ENCODE data around the gene SORL1-AS1.
"Not testable (repeated sequence)": the region's sequence is repeated elsewhere in the genome, so short reads cannot be mapped to it uniquely, and the experiment has no call there.

Gene SORL1-AS1

DNA sequence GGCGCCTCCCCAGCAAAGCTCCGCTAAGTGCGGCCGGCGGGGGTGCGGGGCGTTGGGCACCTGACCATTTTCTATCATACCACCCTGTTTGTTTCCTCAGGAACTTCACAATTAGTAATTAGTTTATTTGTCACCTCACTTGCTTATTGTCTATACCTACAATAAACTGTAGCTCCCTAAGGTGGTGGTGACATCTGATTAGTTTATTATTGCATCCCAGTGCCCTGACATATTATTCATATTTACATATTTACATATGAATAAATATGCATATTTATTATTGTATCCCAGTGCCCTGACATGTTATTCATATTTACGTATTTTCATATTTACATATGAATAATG is 25.4 kb downstream of the SORL1-AS1 start:
- DNase-seq (ENCODE audit: low spot score): no peak

DNA sequence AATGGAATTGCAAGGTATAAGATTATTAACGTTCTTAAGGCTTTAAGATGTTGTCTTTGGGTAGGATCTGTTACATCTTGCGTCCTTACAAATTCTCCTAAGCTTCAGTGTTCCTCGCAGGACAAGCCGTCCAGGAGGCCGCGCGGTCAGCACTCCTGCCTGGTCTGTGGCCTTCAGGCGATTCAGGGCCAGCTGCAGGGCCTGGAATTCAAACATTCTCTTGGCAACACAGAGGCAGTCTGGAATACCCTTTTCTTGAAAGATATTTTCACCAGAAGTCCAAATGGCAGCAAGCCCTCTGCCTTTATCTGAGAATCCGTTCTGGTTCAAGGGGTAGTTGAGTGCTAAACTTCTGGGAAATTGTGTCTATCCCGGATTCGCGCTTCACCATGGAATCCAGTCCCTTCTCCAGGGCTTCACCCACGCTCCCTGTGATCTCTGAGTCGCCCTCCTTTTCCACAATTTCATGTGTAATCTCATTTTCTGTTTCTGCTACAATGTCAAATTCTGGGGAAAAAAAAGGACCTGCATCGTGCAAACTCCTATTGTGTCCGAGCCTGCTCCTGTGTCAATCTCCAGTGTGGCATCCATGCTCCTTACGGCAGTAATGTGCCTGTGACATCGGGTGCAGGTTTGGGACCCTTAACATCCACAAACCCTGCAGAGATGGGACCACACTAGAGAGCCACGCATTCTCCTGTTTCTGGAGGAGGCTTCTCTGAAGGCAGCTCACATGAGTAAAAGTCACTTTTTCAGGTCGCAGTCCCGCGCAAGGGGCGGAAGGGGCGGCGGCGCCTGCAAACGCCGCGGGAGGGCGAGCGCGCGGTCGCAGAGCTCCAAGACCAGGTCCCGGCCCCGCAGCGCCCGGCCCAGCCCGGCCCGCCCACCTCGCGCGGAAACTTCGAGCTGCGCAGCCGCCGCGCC is 26.0 kb downstream of the SORL1-AS1 start:
- DNase-seq (ENCODE audit: low spot score): peak; percentile 39

DNA sequence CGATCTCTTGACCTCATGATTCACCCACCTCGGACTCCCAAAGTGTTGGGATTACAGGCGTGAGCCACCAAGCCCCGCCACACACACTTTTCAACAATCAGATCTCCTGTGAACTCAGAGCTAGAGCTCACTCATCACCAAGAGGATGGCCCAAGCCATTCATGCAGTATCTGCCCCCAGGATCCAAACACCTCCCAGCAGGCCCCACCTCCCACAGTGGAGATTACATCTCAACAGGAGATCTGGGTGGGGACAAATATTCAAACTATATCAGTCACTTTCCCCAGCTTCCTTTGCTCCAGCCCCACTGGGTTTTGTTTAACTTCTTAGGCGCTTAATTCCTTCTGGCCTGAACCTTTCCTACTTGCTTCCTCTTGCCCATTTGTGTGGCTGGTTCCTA is 26.9 kb downstream of the SORL1-AS1 start:
- DNase-seq (ENCODE audit: low spot score): no peak

DNA sequence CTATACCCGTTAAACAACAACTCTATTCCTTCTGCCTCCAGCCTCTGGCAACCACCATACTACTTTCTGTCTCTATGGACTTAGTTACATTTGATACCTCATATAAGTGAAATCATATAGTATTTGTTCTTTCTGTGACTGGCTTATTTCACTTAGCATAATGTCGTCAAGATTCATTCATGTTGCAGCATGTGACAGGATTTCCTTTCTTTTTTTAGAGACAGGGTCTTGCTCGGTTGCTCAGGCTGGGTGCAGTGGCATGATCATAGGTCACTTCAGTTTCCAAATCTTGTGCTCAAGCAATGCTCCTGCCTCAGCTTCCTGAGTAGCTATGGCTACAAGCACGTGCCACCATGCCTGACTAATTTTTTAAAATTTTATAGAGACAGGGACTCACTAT is 30.1 kb downstream of the SORL1-AS1 start:
- DNase-seq (ENCODE audit: low spot score): no peak

DNA sequence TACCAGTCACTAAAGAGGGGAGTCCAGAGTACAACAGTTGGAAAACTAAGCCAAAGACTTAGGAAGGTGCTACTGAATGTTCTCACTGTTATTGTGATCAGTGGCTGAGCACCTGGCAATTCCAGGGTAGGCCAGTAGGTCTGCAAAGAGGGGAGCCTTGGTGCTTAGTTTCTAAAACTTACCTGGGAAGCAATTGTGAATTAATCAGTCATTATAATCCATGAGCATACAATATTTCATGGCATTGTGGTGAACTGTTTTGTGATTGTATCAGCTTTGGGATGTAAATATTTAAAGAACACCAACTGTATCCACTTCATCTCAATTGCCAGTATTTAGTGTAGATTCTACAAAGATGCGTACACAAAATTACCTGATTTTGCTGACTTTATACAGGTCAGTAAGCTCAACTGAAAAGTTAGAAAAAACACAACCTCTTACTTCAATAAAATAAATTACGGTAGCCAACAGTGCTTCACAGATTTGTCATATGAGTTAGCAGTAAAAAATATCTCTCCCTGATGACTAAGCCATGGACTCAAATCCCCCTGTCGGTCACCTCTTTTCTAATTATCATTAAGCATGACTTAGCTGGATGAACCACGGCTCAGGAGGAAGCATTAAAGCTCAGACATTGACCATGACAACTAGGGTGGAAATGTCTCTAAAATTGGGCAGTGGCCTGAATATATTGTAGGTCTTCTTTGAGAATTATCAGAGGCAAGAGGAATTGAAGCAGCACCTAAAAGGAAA is 31.4 kb downstream of the SORL1-AS1 start:
- no peak for DNase-seq (ENCODE audit: low spot score)

- DNase-seq (ENCODE audit: low spot score): no peak
Measured at GRCh38 chr11:121420398-121420797, 32.4 kb downstream of the SORL1-AS1 start.

- DNase-seq (ENCODE audit: low spot score): no peak
Measured at GRCh38 chr11:121419836-121420235, 32.9 kb downstream of the SORL1-AS1 start.

GRCh38 chr11:121418625-121419114 is 34.1 kb downstream of the SORL1-AS1 start:
- peak; percentile 81 for DNase-seq (ENCODE audit: low spot score)

GRCh38 chr11:121417607-121418006 is 35.2 kb downstream of the SORL1-AS1 start:
- no peak for DNase-seq (ENCODE audit: low spot score)

- peak; percentile 53 for DNase-seq (ENCODE audit: low spot score)
Measured at GRCh38 chr11:121417055-121417551, 35.7 kb downstream of the SORL1-AS1 start.

DNA sequence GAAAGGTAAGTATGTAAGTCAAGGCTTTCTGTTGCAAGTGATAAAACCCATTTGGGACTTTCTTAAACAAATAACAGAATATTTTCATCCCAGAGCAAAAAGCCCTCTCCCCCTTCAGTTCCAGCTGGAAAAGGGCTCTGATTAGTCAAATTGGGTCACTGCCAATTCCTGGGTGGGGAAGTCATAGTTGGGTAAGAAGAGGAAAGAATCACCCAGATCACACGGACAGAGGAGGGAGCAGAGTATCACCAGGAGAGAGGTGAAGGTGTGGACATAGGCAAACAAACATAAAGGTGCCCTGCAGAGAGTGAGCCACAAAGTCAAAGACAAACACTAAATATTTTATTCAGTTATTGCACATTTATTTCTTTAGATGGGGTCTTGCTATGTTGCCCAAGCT is 36.9 kb downstream of the SORL1-AS1 start:
- DNase-seq (ENCODE audit: low spot score): no peak

GRCh38 chr11:121414141-121414913 is 38.4 kb downstream of the SORL1-AS1 start:
- no peak for DNase-seq (ENCODE audit: low spot score)

DNA sequence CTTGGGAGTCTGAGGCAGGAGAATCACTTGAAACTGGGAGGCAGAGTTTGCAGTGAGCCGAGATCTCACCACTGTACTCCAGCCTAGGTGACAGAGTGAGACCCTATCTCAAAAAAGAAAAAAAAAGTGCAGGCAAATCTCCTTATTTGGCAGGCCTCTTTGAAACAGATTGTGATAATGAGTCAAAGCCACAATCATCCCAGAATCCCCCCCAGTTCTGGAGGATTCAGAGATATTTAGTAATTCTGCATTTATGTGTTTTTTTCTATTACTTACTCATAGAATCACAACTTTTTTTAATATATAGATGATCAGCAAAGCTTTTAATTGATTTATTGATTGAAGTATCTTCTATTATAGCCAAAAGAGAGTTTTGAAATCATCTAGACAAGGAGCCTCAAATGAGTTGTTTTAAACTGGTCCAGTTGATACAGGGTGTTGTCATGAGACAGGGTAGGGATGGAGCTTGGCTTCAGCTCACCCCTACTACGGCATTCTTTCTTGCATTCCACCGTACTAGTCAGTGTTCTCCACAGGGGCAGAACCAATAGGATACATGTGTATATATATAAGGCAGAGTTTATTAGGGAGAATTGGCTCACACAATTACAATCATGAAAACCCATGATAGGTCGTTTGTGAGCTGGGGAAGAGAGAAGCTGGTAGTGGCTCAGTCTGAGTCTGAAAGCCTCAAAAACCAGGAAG is 39.9 kb downstream of the SORL1-AS1 start:
- no peak for DNase-seq (ENCODE audit: low spot score)

DNA sequence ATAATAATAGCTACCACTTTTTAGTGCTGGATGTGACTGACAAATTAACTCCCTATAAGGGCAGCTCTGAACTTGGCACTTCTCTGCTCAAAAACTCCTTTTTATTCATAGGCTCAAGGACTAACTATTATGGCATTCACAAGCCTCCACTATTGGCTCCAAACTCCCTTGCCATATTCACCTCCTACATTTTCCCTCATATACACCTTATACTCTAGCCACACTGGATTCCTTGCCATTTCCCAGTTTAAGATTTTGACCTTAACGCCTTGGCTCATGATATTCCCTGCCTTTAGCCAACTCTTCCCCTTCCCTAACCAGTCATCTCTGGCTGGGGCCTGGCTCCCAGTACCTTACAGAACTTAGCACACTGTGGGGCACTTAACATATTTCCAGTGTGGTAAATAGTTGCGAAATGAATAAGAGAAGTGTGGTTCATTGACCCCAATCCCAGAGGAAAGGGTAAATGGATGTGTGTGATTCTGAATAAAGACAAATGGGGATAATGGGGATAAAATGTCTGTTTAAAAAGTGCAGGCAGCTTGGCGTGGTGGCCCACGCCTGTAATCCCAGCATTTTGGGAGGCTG is 40.7 kb downstream of the SORL1-AS1 start:
- no peak for DNase-seq (ENCODE audit: low spot score)

DNA sequence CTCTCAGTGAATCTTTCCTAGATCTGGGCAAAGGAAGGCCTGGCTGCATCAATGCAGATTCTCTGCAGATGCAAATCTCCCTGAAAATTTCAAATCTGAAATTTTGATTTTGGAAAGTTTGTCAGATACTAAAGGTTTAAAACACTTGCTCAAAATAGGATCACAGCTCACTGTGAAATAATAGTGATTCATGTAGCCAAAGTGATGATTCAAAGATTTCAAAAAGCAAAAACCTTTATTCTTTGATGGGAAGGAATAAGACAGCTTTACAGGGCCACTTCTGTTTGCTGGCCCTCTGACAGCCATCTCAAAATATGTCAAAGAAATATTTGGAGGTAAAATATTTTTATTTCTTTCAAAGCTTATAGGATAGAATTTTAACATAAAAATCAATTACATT is 41.4 kb downstream of the SORL1-AS1 start:
- DNase-seq (ENCODE audit: low spot score): not testable (repeated sequence)

DNA sequence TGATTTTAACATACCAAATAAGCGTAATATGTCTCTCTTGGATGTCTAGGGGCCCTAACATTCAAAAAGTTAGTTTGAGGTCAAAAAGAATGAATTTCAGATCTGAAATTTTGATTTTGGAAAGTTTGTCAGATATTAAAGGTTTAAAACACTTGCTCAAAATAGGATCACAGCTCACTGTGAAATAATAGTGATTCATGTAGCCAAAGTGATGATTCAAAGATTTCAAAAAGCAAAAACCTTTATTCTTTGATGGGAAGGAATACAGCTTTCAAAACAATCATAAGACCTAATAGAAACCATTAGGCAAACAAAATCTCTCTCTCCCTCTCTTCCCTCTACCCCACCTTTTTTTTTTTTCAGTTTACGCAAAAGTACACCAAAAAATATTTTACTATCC is 42.7 kb downstream of the SORL1-AS1 start:
- not testable (repeated sequence) for DNase-seq (ENCODE audit: low spot score)

DNA sequence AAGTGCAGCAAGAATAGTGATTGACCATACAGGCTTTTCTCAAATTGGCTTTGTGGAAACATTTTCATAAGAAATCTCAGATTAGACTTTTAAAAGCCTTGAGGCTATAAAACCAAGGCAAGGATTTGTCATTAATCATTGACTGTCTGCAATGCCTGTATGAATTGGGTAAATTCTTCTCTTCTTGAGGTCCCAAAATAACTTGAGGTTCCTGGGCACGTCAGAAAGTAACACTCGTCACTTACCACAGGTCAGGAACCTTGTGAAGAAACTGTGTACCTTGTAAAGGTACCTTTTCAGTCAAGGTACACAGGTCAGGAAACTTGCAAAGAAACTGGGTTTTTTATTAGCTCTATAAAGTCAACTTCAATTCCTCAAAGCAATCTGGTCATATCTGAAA is 43.9 kb downstream of the SORL1-AS1 start:
- no peak for DNase-seq (ENCODE audit: low spot score)

DNA sequence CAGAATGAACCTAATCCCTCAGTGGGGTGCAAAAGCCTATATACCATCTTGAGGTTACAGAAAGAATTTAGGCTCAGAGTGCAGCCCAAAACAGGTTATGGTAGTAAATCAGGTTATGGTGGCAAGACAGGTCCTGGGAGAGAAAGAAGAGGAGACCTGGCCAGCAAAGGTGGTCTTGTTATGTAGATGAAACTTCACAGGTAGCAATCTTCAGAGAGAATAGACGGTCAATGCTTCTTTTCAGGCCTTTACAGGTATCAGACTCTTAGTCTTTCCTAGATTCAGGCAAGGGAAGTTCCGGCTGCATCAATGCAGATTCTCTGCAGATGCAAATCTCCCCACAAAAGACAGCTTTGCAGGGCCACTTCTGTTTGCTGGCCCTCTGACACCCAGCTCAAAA is 46.5 kb downstream of the SORL1-AS1 start:
- DNase-seq (ENCODE audit: low spot score): no peak

GRCh38 chr11:121405646-121406045 is 47.1 kb downstream of the SORL1-AS1 start:
- no peak for DNase-seq (ENCODE audit: low spot score)

GRCh38 chr11:121394785-121395184 is 58.0 kb downstream of the SORL1-AS1 start:
- no peak for DNase-seq (ENCODE audit: low spot score)

DNA sequence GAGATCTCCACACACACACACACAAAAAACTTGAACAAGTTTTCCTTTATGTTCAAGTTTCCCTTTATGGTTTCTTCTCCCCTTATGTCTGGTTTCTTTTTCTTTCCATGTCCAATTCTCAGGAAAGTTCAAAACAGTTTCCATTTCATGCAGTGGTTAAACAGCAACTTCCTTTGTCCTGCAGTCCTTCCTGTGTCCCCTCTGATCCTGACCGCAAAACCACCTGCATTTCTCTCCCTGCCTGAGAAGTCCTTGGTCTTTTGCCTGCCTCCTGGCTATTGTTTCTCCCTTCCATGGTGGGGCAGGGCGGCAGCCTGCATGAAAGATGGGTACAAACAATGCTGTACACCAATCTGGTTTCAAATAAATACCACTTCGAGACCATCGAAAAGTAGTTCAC is 58.9 kb downstream of the SORL1-AS1 start:
- DNase-seq (ENCODE audit: low spot score): no peak
